Endometrium (tissue), 2 donors: ENCODE measurements around the gene MED8.
"Not testable (repeated sequence)": the region's sequence is repeated elsewhere in the genome, so short reads cannot be mapped to it uniquely, and the experiment has no call there.

Experiments used
- FAIRE-seq: peaks from 2 replicates; lab custom pipeline; 2012; peaks lifted over from hg19 to GRCh38; lab: Jason Lieb, UNC
- donor health status: control.
- donor health status: control.

The MED8 gene

GRCh38 chr1:43382027-43382779 is 7.4 kb downstream of the MED8 start:
- no peak for FAIRE-seq

GRCh38 chr1:43381612-43382011 is 8.0 kb downstream of the MED8 start:
- no peak for FAIRE-seq

GRCh38 chr1:43379476-43379875 is 10.1 kb downstream of the MED8 start:
- no peak for FAIRE-seq

- FAIRE-seq, result no peak
Observed at GRCh38 chr1:43377831-43378230, 11.8 kb downstream of the MED8 start.

GRCh38 chr1:43376723-43377235 is 12.8 kb downstream of the MED8 start:
- FAIRE-seq, result no peak

- FAIRE-seq, result no peak
Observed at GRCh38 chr1:43373066-43373940, 16.3 kb downstream of the MED8 start.

- no peak for FAIRE-seq
Observed at GRCh38 chr1:43372172-43372571, 17.4 kb downstream of the MED8 start.

GRCh38 chr1:43370564-43370963 is 19.0 kb downstream of the MED8 start:
- FAIRE-seq, result no peak

GRCh38 chr1:43369779-43370178 is 19.8 kb downstream of the MED8 start:
- FAIRE-seq, result not testable (repeated sequence)

- no peak for FAIRE-seq
Observed at GRCh38 chr1:43368646-43369020, 21.0 kb downstream of the MED8 start.

- FAIRE-seq, result no peak
Observed at GRCh38 chr1:43367904-43368645, 21.5 kb downstream of the MED8 start, which contains the start of gene ELOVL1. Gene ELOVL1, minus strand, starts transcription at chr1:43368011. Its CDS starts 2,402 bp downstream, at chr1:43365609.

- FAIRE-seq, result no peak
Observed at GRCh38 chr1:43367026-43367903, 22.3 kb downstream of the MED8 start.

- FAIRE-seq, result no peak
Observed at GRCh38 chr1:43366601-43367025, 23.0 kb downstream of the MED8 start.

- no peak for FAIRE-seq
Observed at GRCh38 chr1:43366179-43366578, 23.4 kb downstream of the MED8 start.

- no peak for FAIRE-seq
Observed at GRCh38 chr1:43365678-43366077, 23.9 kb downstream of the MED8 start.

- no peak for FAIRE-seq
Observed at GRCh38 chr1:43363935-43364525, 25.6 kb downstream of the MED8 start.

GRCh38 chr1:43363283-43363934 is 26.2 kb downstream of the MED8 start:
- FAIRE-seq, result no peak

GRCh38 chr1:43360616-43361015 is 29.0 kb downstream of the MED8 start:
- FAIRE-seq, result no peak

GRCh38 chr1:43359696-43360095 is 29.9 kb downstream of the MED8 start:
- no peak for FAIRE-seq
